NCI-H774 (cell line): Measurements from ENCODE around the gene ATG9A.
A peak's percentile ranks its signal among the peaks of the same experiment; 100 is the strongest.

Experiments used
- DNase-seq: peaks from one replicate; lab custom pipeline; 2025; lab: John Stamatoyannopoulos, UW

Gene ATG9A

GRCh38 chr2:219252084-219252483 is 22.6 kb upstream of the ATG9A start:
- no peak for DNase-seq

DNA sequence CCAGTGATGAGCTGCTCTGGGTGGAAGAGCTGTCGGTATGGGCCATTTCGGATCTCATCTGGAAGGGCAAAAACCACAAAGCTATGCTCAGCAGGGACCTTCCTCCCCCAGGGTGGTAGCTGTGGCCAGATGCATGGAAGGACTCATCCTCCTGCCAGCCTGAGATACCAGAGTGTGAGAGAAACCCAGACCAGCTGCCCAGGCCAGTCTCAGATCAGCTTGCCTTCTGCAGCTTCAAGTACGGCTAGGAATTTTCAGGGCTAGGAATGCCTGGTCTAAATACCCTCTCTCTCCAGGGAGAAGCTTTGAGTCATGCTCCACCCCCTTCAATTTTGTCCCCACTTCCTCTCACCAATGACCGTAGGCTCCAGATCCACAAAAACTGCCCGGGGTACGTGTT is 22.2 kb upstream of the ATG9A start:
- DNase-seq = no peak

GRCh38 chr2:219250049-219250781 is 20.8 kb upstream of the ATG9A start:
- DNase-seq = no peak

GRCh38 chr2:219249203-219249980 is 20.0 kb upstream of the ATG9A start:
- peak; percentile 7 for DNase-seq

- DNase-seq = no peak
These were observed 19.4 kb upstream of the ATG9A start for GRCh38 chr2:219248845-219249202.

DNA sequence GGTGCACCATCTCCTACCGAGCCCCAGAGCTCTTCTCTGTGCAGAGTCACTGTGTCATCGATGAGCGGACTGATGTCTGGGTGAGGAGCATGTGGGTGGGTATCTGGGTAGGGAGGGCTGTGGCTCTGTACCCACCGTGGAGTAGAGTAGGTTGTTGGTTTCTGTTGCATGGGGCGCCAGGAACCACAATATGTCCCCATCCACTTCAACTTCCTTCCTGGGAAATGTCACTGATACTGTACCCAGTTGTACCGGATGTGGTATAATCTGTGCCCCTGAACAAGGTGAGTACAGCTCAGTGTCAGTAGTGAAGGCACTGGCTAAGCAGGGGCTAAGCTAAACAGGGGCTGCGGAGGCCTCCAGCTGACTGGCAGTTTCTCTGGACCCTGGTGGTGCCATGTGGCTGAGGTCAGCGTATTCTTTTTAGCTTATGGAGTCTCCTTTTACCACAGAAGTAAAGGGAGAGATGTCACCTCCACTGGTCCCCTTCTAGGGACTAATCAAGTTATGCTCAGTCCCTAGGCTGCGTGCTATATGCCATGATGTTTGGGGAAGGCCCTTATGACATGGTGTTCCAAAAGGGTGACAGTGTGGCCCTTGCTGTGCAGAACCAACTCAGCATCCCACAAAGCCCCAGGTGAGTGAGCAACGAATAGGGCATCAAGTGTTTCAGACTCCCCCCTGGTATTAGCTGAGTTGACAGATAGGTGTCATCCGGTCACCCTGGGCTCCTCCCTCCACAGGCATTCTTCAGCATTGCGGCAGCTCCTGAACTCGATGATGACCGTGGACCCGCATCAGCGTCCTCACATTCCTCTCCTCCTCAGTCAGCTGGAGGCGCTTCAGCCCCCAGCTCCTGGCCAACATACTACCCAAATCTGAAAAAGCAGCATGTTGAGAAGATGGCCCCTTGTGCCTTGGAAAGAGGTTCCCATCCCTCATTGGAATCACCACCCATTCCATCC is 18.5 kb upstream of the ATG9A start:
- DNase-seq = no peak

GRCh38 chr2:219246559-219246958 is 17.1 kb upstream of the ATG9A start:
- no peak for DNase-seq

- no peak for DNase-seq
These were observed 16.4 kb upstream of the ATG9A start for GRCh38 chr2:219245899-219246230.

DNA sequence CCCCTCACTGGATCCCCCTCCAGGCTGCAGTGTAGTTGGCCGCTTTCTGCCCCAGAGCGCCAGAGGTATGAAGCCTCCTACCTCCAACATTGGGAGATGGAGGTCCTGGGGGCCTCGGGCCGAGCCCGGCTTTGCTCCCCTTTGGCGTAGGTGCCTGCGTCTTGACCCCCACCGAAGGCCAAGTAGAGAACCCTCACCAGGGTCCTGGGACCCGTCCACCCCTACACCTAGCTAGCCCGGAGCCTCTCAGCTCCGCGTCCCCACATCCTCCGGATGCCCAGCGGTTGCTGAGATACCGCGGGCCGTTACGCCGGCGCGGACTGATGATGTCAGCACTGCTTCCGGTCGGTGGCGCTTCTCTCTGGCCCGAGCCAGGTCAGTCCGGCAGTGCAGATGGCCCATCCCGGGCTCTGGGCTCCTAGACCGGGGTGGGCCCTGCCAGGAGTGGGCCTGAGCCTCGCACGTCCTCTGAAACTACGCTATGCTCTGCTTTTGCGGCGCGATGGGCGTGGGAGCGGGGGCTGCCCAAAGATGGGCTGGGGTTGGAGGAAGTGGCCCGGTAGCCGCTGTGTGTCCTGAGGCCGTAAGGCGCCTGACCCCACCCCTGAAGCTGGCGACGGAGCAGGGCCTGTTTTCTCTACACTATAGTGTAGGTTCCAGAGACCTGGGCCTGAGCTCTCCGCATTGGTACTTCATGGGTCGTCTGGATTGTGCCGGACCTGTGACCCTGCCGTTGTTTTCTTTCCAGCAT is 15.9 kb upstream of the ATG9A start, which contains the start of the genes GLB1L and STK16:
Gene GLB1L, minus strand, starts transcription at position 297 of the 751 bp plus-strand sequence. CDS start 1,871 bp downstream, outside the sequence.
Gene STK16, plus strand, starts transcription at position 332 of the 751 bp plus-strand sequence. CDS start 521 bp downstream, outside the sequence.
- peak; percentile 87 for DNase-seq

DNA sequence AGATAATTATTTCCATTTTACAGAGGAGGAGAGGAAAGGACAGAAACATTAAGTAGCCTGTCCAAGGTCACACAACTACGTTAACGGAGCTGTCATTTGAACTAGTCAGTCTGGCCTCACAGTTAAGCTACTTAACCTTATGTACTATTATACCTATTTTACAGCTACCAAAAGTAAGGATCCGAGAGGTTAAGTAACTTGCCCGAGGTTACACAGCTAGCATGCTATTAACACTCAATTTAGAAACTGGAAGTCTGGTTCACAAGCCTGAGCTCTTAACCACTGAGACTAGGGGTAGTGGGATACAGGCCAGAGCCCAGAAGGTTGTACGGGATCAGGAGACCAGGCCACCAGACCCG is 15.3 kb upstream of the ATG9A start:
- DNase-seq = no peak

GRCh38 chr2:219243291-219243761 is 13.9 kb upstream of the ATG9A start:
- DNase-seq = no peak

DNA sequence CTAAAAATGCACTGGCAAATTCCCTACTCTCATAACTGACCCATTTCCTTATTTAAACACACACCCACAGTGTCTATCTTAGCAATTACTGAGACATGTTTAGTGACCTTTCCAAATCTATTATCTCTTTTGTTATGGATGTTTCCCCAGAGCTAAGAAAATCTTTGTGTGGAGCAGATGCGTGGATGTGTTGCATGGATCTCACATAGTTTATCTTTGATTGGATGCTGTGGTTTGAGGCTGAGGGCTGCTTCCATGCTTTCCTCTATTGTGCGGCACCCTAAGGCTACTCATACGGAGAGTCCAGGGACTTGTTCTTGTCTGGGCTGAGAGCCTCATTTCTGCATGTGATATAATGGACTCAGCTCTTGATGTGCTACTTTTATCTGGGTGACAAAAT is 4.9 kb upstream of the ATG9A start:
- DNase-seq = no peak

- DNase-seq = no peak
These were observed 664 bp upstream of the ATG9A start for GRCh38 chr2:219230059-219230540.

DNA sequence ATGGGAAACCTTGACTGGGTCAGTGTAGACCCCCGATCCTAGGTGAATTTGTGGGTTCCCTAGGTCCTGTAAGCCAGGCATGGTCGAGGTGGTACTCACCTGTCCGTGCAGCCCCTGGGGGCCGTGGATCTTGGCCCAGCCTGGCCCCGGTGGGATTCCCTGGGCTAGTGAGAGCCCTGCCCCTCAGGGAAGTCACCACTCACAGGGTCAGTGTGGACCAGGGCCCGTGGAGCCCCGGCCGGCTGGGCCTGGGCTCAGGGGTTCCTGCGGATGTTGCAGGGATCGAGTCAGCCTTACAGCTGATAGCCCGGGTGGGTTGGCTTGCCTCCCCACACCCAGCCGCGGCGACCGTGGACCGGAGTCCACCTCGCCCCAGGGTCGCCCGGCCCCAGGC is 528 bp downstream of the ATG9A start:
- DNase-seq = no peak

DNA sequence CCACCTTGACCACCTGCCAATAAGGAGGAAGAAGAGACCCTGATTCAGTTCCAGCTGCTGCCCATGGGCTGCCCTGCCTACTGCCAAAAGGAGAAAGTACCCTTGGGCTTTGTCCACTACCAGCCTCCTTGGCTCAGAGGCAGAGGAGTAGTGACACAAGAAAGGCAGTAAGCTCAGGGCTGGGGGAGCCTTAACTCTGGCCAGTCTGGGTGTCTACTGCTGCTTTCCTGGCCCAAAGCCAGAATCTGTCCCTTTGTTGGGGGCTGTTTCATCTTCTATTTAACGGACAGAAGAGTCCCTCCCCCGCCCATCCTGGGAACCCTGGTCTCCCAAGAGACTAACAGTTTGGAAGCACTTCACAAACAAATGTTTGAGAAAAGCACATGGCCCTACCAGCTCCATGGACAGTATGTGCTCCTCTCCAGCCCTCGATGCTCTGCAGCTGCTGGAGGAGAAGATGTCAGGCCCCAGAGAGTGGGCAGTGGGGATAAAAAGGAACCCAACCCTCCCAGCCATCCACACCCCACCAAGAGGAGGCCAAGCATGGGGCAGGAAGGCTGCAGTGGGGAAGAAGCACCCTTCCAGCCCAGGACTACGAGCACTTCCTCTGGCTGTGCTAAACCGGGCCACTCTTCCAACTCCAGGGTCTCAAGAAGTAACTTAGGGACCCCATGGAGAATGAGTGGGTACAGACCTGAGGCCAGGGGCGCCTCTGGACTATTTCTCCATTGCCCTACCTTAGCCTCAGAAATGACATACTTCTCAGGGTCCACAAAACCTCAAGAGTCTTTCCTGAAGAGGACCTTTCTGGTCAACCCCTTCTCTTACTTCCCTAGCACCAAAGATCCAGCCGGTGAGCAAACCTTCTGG is 1.2 kb downstream of the ATG9A start:
- no peak for DNase-seq

DNA sequence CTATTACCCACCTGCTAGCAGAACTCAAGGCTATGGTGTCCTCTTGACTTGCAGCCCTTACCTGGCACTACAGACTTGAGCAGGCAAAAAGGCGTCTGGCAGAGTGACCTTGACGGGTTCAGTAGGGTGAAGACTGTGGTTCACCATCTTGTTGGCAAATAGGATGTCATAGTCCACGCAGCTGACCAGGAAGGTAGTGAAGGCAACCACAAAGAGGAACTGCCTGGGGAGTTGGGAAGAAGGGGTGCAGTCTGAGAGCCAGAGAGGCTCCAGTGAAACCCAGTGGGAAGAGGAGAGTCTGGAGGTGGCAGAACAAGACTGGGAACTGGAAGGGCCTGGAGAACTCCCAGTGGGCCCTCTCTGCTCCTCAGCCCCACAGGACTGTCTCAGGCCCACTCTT is 4.1 kb downstream of the ATG9A start:
- no peak for DNase-seq

DNA sequence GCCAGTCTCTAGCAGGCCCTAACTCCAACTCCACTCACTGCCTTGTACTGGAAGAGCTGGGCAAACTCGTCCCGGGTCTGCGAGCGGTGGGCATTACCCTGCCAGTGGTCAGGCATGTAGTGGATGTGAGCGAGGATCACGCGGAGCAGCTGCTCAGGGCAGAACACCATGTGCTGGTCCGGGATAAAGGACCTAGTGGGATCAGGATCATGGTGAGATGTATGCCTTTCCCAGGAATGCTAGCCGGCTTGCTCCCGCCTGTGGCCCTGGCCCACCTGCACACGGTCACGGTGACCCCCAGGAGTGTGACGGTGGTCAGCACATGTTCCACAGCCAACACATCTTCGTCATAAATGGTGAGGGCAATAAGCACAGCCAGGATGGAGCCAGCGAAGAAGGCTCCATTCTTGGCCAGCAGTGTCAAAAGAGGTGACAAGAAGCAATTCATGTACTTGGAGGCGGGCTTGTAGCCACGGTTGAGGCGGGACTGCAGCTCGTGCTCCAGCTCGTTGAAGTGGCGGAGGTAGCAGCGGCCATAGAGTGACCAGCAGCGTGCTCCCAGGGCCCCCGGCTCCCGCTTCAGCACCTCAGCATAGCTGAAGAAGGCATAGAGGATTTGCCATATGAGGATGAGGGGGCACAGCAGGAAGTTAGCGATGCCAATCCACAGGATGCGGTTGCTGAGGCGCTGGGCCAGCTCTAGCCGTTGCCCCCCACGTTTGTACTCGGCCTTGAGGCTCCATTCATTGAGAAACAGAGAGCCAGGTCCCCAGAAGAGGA is 5.4 kb downstream of the ATG9A start:
- no peak for DNase-seq

GRCh38 chr2:219221957-219222518 is 7.4 kb downstream of the ATG9A start:
- DNase-seq = no peak
